ENCODE results near the gene CD40. TPM values are rescaled to one million over a fixed set of nuclear protein-coding genes. Genes with fewer than 3 reads are reported as not detected.

The CD40 gene
- polyA plus RNA-seq, 2 of the 4 experiments (the other 2 are of a cell fraction) = 4.9 to 5.2 TPM

DNA sequence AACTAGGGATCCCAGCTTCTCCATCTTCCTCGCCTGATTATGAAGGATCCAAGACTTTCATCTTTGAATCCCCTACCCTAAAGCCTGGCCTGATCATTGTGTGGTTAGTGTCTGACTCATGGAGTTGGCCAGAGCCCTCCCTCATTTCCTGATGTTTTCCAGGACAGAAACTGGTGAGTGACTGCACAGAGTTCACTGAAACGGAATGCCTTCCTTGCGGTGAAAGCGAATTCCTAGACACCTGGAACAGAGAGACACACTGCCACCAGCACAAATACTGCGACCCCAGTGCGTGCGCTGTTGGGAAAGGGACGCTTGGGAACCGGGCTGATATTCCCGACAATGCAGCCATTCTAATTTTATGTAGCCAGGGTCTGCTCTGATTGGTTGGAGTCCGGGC lies 4.0 kb downstream of the CD40 start:
- Histone ChIP-seq H3K9me3 (no peaks in the 10 kb centered on the region), H3K4me1 (0 out of 3 replicates have a peak, but pooled peaks cover 3% of the 10 kb centered on the region), H3K4me2 (no peak overlapping the region), H3K27ac (no peak overlapping the region), H3K4me3 (no peak overlapping the region)
- CTCF ChIA-PET = interaction anchor here (0.7 to 1.9 kb wide), 3 partner anchors 10 to 227 kb away, joined by 3 to 8 read pairs (median 5); no protein-coding TSS in a partner anchor
- DNase-seq (ENCODE audit: low read depth in 1 of 2, low spot score in 1 of 2) (no peak), ATAC-seq (no peak), FAIRE-seq (no peak)
- 73% methylated on average over 11 of the region's 11 CpGs for WGBS (ENCODE audit: missing lambda C conversion rate)
- TF ChIP-seq FOSL2 (IDR thresholded peaks at IDR 0.05) = no peak
- no peak for TF ChIP-seq FOSL2 (CRISPR knock-in tag; IDR thresholded peaks at IDR 0.05)
- TF ChIP-seq, protein P1, sequence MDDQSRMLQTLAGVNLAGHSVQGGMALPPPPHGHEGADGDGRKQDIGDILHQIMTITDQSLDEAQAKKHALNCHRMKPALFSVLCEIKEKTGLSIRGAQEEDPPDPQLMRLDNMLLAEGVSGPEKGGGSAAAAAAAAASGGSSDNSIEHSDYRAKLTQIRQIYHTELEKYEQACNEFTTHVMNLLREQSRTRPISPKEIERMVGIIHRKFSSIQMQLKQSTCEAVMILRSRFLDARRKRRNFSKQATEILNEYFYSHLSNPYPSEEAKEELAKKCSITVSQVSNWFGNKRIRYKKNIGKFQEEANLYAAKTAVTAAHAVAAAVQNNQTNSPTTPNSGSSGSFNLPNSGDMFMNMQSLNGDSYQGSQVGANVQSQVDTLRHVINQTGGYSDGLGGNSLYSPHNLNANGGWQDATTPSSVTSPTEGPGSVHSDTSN (IDR thresholded peaks at IDR 0.05) = no peak
- TF ChIP-seq RAD21 (conservative IDR thresholded peaks at IDR 0.05 in 1 of 2, IDR thresholded peaks at IDR 0.05 in 1 of 2) = no peak
- TF ChIP-seq GATA3 (IDR thresholded peaks at IDR 0.05; ENCODE audit: borderline replicate concordance) = no peak
- no peak for TF ChIP-seq HOXB5 (CRISPR knock-in tag; IDR thresholded peaks at IDR 0.05)
- TF ChIP-seq KDM5A (IDR thresholded peaks at IDR 0.05) = no peak
- no peak for TF ChIP-seq MAFK (IDR thresholded peaks at IDR 0.05; ENCODE audit: partially characterized antibody)
- TF ChIP-seq RNF2 (IDR thresholded peaks at IDR 0.05; ENCODE audit: borderline replicate concordance, low read depth) = no peak
- TF ChIP-seq ZSCAN20 (CRISPR knock-in tag; IDR thresholded peaks at IDR 0.05) = no peak
- TF ChIP-seq EHMT2 (IDR thresholded peaks at IDR 0.05; ENCODE audit: low read depth) = no peak
- no peak for TF ChIP-seq MAZ (IDR thresholded peaks at IDR 0.05; ENCODE audit: borderline replicate concordance, low read depth, low read length)
- TF ChIP-seq POLR2A (IDR thresholded peaks at IDR 0.05; ENCODE audit: low read length) = no peak
- no peak for TF ChIP-seq ZNF302 (CRISPR knock-in tag; IDR thresholded peaks at IDR 0.05)
- TF ChIP-seq TP53 (CRISPR knock-in tag; IDR thresholded peaks at IDR 0.05) = no peak
- TF ChIP-seq, protein P2, sequence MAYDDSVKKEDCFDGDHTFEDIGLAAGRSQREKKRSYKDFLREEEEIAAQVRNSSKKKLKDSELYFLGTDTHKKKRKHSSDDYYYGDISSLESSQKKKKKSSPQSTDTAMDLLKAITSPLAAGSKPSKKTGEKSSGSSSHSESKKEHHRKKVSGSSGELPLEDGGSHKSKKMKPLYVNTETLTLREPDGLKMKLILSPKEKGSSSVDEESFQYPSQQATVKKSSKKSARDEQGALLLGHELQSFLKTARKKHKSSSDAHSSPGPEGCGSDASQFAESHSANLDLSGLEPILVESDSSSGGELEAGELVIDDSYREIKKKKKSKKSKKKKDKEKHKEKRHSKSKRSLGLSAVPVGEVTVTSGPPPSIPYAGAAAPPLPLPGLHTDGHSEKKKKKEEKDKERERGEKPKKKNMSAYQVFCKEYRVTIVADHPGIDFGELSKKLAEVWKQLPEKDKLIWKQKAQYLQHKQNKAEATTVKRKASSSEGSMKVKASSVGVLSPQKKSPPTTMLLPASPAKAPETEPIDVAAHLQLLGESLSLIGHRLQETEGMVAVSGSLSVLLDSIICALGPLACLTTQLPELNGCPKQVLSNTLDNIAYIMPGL (CRISPR knock-in tag; IDR thresholded peaks at IDR 0.05; ENCODE audit: borderline replicate concordance) = no peak
- no peak for TF ChIP-seq CBX2 (IDR thresholded peaks at IDR 0.05; ENCODE audit: borderline replicate concordance, low read depth)
- POLR2A ChIA-PET = no interaction called here

DNA sequence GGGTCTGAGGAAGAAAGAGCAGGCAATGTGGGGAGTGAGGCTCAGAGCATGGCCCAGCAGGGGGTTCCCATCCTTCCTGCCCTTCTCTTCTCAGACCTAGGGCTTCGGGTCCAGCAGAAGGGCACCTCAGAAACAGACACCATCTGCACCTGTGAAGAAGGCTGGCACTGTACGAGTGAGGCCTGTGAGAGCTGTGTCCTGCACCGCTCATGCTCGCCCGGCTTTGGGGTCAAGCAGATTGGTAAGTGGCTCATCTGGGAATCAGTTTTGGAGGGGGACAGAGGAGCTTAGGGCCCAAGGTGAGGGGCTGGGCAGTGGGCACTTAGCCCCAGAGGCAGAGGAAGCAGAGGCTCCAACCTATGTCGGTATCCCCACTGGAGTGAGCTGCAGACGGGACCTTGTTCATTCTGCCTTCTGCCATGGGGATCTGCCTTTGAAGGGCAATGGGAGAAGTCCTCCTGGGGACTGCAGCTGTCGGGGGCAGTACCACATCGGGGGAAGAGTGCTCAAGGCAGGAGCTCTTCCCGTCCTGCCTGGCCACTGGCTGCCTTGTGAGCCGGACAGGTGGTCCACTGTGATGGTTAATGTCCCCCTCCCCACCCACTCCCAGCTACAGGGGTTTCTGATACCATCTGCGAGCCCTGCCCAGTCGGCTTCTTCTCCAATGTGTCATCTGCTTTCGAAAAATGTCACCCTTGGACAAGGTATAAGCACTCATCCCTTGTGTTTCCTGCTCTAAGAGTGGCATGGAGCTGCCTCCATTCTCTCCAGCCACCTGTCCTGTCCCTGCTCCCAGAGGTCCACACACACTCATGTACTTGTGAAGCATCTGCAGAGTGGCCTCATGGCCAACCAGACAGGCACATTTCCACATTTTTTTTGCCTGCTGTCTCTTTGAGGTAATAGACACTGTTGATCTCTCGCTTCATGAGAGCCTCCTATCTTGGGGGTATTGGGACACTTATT lies 4.7 kb downstream of the CD40 start:
- ChIA-PET POLR2A (no interaction called here), CTCF (interaction anchor here (0.7 to 2.5 kb wide), 3 partner anchors 8 to 227 kb away, joined by 3 to 8 read pairs (median 6); no protein-coding TSS in a partner anchor)
- no peak overlapping the region for H3K27ac ChIP-seq
- H3K4me2 ChIP-seq = no peak overlapping the region
- TF ChIP-seq, protein P3, sequence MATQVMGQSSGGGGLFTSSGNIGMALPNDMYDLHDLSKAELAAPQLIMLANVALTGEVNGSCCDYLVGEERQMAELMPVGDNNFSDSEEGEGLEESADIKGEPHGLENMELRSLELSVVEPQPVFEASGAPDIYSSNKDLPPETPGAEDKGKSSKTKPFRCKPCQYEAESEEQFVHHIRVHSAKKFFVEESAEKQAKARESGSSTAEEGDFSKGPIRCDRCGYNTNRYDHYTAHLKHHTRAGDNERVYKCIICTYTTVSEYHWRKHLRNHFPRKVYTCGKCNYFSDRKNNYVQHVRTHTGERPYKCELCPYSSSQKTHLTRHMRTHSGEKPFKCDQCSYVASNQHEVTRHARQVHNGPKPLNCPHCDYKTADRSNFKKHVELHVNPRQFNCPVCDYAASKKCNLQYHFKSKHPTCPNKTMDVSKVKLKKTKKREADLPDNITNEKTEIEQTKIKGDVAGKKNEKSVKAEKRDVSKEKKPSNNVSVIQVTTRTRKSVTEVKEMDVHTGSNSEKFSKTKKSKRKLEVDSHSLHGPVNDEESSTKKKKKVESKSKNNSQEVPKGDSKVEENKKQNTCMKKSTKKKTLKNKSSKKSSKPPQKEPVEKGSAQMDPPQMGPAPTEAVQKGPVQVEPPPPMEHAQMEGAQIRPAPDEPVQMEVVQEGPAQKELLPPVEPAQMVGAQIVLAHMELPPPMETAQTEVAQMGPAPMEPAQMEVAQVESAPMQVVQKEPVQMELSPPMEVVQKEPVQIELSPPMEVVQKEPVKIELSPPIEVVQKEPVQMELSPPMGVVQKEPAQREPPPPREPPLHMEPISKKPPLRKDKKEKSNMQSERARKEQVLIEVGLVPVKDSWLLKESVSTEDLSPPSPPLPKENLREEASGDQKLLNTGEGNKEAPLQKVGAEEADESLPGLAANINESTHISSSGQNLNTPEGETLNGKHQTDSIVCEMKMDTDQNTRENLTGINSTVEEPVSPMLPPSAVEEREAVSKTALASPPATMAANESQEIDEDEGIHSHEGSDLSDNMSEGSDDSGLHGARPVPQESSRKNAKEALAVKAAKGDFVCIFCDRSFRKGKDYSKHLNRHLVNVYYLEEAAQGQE (IDR thresholded peaks at IDR 0.05) = no peak
- no peak for TF ChIP-seq HOXB5 (CRISPR knock-in tag; IDR thresholded peaks at IDR 0.05)
- no peak for TF ChIP-seq CHD4 (IDR thresholded peaks at IDR 0.05; ENCODE audit: borderline replicate concordance)
- no peak for TF ChIP-seq CHD2 (IDR thresholded peaks at IDR 0.05; ENCODE audit: low read length, partially characterized antibody)
- no peak for TF ChIP-seq KDM1A (IDR thresholded peaks at IDR 0.05; ENCODE audit: low read depth)
- TF ChIP-seq BHLHE40 (IDR thresholded peaks at IDR 0.05; ENCODE audit: low read depth, low read length) = no peak
- TF ChIP-seq FOSB (CRISPR knock-in tag; IDR thresholded peaks at IDR 0.05) = no peak
- no peak for TF ChIP-seq ZNF302 (CRISPR knock-in tag; IDR thresholded peaks at IDR 0.05)
- TF ChIP-seq, protein P4, sequence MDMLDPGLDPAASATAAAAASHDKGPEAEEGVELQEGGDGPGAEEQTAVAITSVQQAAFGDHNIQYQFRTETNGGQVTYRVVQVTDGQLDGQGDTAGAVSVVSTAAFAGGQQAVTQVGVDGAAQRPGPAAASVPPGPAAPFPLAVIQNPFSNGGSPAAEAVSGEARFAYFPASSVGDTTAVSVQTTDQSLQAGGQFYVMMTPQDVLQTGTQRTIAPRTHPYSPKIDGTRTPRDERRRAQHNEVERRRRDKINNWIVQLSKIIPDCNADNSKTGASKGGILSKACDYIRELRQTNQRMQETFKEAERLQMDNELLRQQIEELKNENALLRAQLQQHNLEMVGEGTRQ (IDR thresholded peaks at IDR 0.05) = no peak
- TF ChIP-seq HEYL (CRISPR knock-in tag; IDR thresholded peaks at IDR 0.05) = no peak
- TF ChIP-seq GATA3 (IDR thresholded peaks at IDR 0.05; ENCODE audit: borderline replicate concordance) = no peak
- TF ChIP-seq HOXB13 (CRISPR knock-in tag; IDR thresholded peaks at IDR 0.05; ENCODE audit: low read depth) = no peak
- no peak for TF ChIP-seq JUNB (IDR thresholded peaks at IDR 0.05)
- no peak for TF ChIP-seq RFX5 (IDR thresholded peaks at IDR 0.05)
- no peak for TF ChIP-seq PHF8 (IDR thresholded peaks at IDR 0.05; ENCODE audit: borderline replicate concordance, low read depth)
- no peak overlapping the region for H3K4me3 ChIP-seq
- ATAC-seq (no peak), FAIRE-seq (no peak), DNase-seq (ENCODE audit: low read depth in 1 of 2, low spot score in 1 of 2) (no peak)
- no peaks in the 10 kb centered on the region for H3K4me1 ChIP-seq
- WGBS (ENCODE audit: missing lambda C conversion rate) = 82% methylated on average over 15 of the region's 15 CpGs
- H3K9me3 ChIP-seq = no peaks in the 10 kb centered on the region

All from A549 (cell line).